ENCODE data around the gene ZFP36.

DNA sequence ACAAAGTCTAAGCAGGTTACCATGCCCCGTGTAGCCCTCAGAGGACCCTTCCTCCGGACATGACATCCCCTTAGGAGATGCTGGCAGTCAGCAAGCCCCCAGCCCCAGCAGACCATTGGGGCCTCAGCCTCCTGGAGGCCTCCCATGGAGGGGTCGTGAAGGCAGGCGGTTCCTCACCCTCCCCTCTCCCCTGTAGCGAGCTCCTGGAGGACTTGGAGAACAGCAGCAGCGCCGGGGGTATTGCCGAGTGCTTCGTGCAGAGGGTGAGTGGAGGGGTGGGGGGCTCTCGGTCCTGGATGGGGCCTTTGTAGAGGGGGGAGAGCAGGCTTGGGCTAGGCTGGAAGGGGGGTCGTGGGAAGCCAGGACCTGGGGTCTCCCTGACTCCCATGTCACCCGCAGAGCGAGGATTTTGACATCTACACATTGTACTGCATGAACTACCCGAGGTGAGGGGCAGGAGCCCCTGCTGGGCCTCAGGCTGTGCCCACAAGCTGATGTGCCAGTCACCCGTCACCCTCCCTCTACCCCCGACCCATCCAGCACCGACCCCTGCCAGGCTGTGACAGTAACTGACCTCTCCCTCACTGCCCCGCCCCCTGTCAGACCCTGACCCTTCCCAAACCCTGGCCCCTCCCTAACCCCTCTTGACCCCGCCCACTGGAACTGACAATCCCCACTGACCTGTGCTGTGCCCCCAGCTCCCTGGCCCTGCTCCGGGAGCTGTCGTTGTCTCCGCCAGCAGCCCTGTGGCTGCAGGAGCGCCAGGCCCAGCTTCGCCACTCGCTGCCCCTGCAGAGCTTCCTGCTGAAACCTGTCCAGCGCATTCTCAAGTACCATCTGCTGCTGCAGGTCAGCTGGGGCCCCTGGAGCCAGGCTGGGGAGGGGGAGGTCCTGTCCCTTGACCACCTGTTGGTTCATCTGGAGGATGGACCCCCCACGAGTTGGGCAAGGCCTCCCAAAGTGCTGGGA is 9.8 kb downstream of the ZFP36 start:
- TF ChIP-seq EZH2 (IDR thresholded peaks at IDR 0.05; ENCODE audit: borderline replicate concordance, low read length) = no peak
- TF ChIP-seq, protein P1, sequence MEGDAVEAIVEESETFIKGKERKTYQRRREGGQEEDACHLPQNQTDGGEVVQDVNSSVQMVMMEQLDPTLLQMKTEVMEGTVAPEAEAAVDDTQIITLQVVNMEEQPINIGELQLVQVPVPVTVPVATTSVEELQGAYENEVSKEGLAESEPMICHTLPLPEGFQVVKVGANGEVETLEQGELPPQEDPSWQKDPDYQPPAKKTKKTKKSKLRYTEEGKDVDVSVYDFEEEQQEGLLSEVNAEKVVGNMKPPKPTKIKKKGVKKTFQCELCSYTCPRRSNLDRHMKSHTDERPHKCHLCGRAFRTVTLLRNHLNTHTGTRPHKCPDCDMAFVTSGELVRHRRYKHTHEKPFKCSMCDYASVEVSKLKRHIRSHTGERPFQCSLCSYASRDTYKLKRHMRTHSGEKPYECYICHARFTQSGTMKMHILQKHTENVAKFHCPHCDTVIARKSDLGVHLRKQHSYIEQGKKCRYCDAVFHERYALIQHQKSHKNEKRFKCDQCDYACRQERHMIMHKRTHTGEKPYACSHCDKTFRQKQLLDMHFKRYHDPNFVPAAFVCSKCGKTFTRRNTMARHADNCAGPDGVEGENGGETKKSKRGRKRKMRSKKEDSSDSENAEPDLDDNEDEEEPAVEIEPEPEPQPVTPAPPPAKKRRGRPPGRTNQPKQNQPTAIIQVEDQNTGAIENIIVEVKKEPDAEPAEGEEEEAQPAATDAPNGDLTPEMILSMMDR (conservative IDR thresholded peaks at IDR 0.05 in 1 of 2, IDR thresholded peaks at IDR 0.05 in 1 of 2; ENCODE audit: extremely low read depth in 1 of 2, insufficient read depth in 1 of 2, low read depth in 1 of 2, low read length in 2 of 2) = no peak
